HEK293 (cell line): ENCODE results near the gene ST7.

ENCODE experiments used
- CTCF ChIA-PET: fragments of 350-600 bp; formaldehyde crosslinking; extraction: SDS; loops from one replicate; lab custom pipeline; 2021; ENCODE audit warnings: antibody characterized with exemption; lab: Yijun Ruan, JAX
- POLR2A ChIA-PET: fragments of 300-600 bp; formaldehyde crosslinking; extraction: SDS; loops from one replicate; lab custom pipeline; 2020; ENCODE audit warnings: antibody characterized with exemption, inconsistent platforms; lab: Yijun Ruan, JAX
- H3K27ac ChIP-seq: fragments of 200-500 bp; sonication (Bioruptor generic); 2 replicates; pipeline ENCODE4 v1.5.1; 2014; ENCODE audit warnings: low read depth, low read length, control low read depth, inconsistent platforms; ENCODE audit errors: extremely low read depth
- H3K36me3 ChIP-seq, 2 experiments: fragments of 200-500 bp in 1 of 2; sonication (Bioruptor generic) in 1 of 2; 1 replicate in 1 of 2; 2 replicates in 1 of 2; pipeline ENCODE4 v1.5.1; 2014 to 2017; ENCODE audit warnings: inconsistent platforms in 2 of 2, low read length in 2 of 2; ENCODE audit not compliant: control insufficient read depth in 2 of 2, insufficient read depth in 1 of 2
- H3K4me1 ChIP-seq: fragments of 200-500 bp; sonication (Bioruptor generic); 2 replicates; pipeline ENCODE4 v1.5.1; 2014; ENCODE audit warnings: mild to moderate bottlenecking, low read length, inconsistent platforms; ENCODE audit not compliant: control insufficient read depth, insufficient read depth
- H3K4me3 ChIP-seq: 2 replicates; pipeline ENCODE4 v1.5.1; 2011; ENCODE audit warnings: low read depth, mild to moderate bottlenecking, control low read depth, low read length, moderate library complexity
- H3K9me3 ChIP-seq: fragments of 200-500 bp; sonication (Bioruptor generic); 2 replicates; pipeline ENCODE4 v1.5.1; 2014; ENCODE audit warnings: low read depth, low read length, inconsistent platforms; ENCODE audit not compliant: control insufficient read depth, insufficient read depth
- BCL11A ChIP-seq: fragments of 450-650 bp; formaldehyde crosslinking; IDR thresholded peaks from 2 replicates; pipeline ENCODE4 v1.5.1; 2016; ENCODE audit warnings: low read depth, missing biosample characterization, missing genetic modification characterization
- HOXC10 ChIP-seq: sonication (generic); formaldehyde crosslinking; IDR thresholded peaks from 2 replicates; pipeline ENCODE4 v1.8.1; 2023; ENCODE audit warnings: mild to moderate bottlenecking, missing genetic modification reagents
- KLF10 ChIP-seq: fragments of 450-650 bp; IDR thresholded peaks from 2 replicates; pipeline ENCODE4 v1.5.1; 2018; ENCODE audit warnings: missing biosample characterization, mild to moderate bottlenecking, missing genetic modification characterization
- KLF9 ChIP-seq: fragments of 450-650 bp; formaldehyde crosslinking; IDR thresholded peaks from 2 replicates; pipeline ENCODE4 v1.5.1; 2016; ENCODE audit warnings: missing biosample characterization, missing genetic modification characterization, low read depth
- MZF1 ChIP-seq: fragments of 450-650 bp; formaldehyde crosslinking; IDR thresholded peaks from 2 replicates; pipeline ENCODE4 v1.5.1; 2017; ENCODE audit warnings: missing biosample characterization, missing genetic modification characterization, borderline replicate concordance
- WT1 ChIP-seq: fragments of 450-650 bp; formaldehyde crosslinking; IDR thresholded peaks from 2 replicates; pipeline ENCODE4 v1.5.1; 2016; ENCODE audit warnings: missing biosample characterization, missing genetic modification characterization
- ZBTB20 ChIP-seq: fragments of 450-650 bp; formaldehyde crosslinking; IDR thresholded peaks from 2 replicates; pipeline ENCODE4 v1.5.1; 2016; ENCODE audit warnings: missing biosample characterization, missing genetic modification characterization
- ZFP3 ChIP-seq: fragments of 450-650 bp; formaldehyde crosslinking; IDR thresholded peaks from 2 replicates; pipeline ENCODE4 v1.5.1; 2016; ENCODE audit warnings: low read depth, missing biosample characterization, missing genetic modification characterization
- ZNF140 ChIP-seq: fragments of 450-650 bp; formaldehyde crosslinking; IDR thresholded peaks from 2 replicates; pipeline ENCODE4 v1.5.1; 2016; ENCODE audit warnings: missing biosample characterization, missing genetic modification characterization
- ZNF155 ChIP-seq: fragments of 450-650 bp; formaldehyde crosslinking; IDR thresholded peaks from 2 replicates; pipeline ENCODE4 v1.5.1; 2016; ENCODE audit warnings: missing biosample characterization, missing genetic modification characterization
- ZNF24 ChIP-seq: fragments of 450-650 bp; formaldehyde crosslinking; IDR thresholded peaks from 2 replicates; pipeline ENCODE4 v1.5.1; 2016; ENCODE audit warnings: missing biosample characterization, missing genetic modification characterization
- ZNF350 ChIP-seq: fragments of 450-650 bp; formaldehyde crosslinking; IDR thresholded peaks from 2 replicates; pipeline ENCODE4 v1.5.0; 2017; ENCODE audit warnings: missing biosample characterization, mild to moderate bottlenecking, missing genetic modification characterization
- ZNF426 ChIP-seq: fragments of 450-650 bp; formaldehyde crosslinking; IDR thresholded peaks from 2 replicates; pipeline ENCODE4 v1.5.1; 2017; ENCODE audit warnings: missing biosample characterization, missing genetic modification characterization, mild to moderate bottlenecking, inconsistent platforms, moderate library complexity
- ZNF473 ChIP-seq: fragments of 450-650 bp; formaldehyde crosslinking; IDR thresholded peaks from 2 replicates; pipeline ENCODE4 v1.5.1; 2017; ENCODE audit warnings: missing biosample characterization, missing genetic modification characterization
- ZNF488 ChIP-seq: fragments of 450-650 bp; formaldehyde crosslinking; IDR thresholded peaks from 2 replicates; pipeline ENCODE4 v1.5.1; 2016; ENCODE audit warnings: missing biosample characterization, missing genetic modification characterization
- ZNF501 ChIP-seq: fragments of 450-650 bp; formaldehyde crosslinking; IDR thresholded peaks from 2 replicates; pipeline ENCODE4 v1.5.1; 2016; ENCODE audit warnings: missing biosample characterization, missing genetic modification characterization
- ZNF510 ChIP-seq: fragments of 450-650 bp; formaldehyde crosslinking; IDR thresholded peaks from 2 replicates; pipeline ENCODE4 v1.5.1; 2018; ENCODE audit warnings: mild to moderate bottlenecking, missing genetic modification characterization, missing biosample characterization; ENCODE audit not compliant: insufficient replicate concordance
- ZNF529 ChIP-seq: fragments of 450-650 bp; formaldehyde crosslinking; IDR thresholded peaks from 2 replicates; pipeline ENCODE4 v1.5.1; 2017; ENCODE audit warnings: missing genetic modification characterization, missing biosample characterization; ENCODE audit not compliant: insufficient replicate concordance
- TF ChIP-seq, protein P1 (sequence below): fragments of 450-650 bp; formaldehyde crosslinking; IDR thresholded peaks from 2 replicates; pipeline ENCODE4 v1.5.1; 2016; ENCODE audit warnings: missing biosample characterization, missing genetic modification characterization, borderline replicate concordance
- TF ChIP-seq, protein P2 (sequence below): fragments of 450-650 bp; formaldehyde crosslinking; conservative IDR thresholded peaks from 2 replicates; pipeline ENCODE4 v1.5.1; 2016; ENCODE audit warnings: low read depth, missing biosample characterization, missing genetic modification characterization

Gene ST7

GRCh38 chr7:117155694-117156093 lies 202.4 kb downstream of the ST7 start:
- H3K36me3 ChIP-seq, result no peaks in the 10 kb centered on the region
- H3K4me1 ChIP-seq, result peaks cover 7% of the 10 kb centered on the region
- POLR2A ChIA-PET, result no interaction called here
- no peak for TF ChIP-seq ZFP3 (tag by site-specific recombination)
- TF ChIP-seq ZNF350, result no peak
- TF ChIP-seq ZNF529, result no peak
- no peak for TF ChIP-seq ZNF140
- TF ChIP-seq, protein P1, sequence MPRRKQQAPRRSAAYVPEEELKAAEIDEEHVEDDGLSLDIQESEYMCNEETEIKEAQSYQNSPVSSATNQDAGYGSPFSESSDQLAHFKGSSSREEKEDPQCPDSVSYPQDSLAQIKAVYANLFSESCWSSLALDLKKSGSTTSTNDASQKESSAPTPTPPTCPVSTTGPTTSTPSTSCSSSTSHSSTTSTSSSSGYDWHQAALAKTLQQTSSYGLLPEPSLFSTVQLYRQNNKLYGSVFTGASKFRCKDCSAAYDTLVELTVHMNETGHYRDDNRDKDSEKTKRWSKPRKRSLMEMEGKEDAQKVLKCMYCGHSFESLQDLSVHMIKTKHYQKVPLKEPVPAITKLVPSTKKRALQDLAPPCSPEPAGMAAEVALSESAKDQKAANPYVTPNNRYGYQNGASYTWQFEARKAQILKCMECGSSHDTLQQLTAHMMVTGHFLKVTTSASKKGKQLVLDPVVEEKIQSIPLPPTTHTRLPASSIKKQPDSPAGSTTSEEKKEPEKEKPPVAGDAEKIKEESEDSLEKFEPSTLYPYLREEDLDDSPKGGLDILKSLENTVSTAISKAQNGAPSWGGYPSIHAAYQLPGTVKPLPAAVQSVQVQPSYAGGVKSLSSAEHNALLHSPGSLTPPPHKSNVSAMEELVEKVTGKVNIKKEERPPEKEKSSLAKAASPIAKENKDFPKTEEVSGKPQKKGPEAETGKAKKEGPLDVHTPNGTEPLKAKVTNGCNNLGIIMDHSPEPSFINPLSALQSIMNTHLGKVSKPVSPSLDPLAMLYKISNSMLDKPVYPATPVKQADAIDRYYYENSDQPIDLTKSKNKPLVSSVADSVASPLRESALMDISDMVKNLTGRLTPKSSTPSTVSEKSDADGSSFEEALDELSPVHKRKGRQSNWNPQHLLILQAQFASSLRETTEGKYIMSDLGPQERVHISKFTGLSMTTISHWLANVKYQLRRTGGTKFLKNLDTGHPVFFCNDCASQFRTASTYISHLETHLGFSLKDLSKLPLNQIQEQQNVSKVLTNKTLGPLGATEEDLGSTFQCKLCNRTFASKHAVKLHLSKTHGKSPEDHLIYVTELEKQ, result no peak
- no peak for TF ChIP-seq ZNF426
- TF ChIP-seq ZNF510 (tag by site-specific recombination), result no peak
- TF ChIP-seq, protein P2, sequence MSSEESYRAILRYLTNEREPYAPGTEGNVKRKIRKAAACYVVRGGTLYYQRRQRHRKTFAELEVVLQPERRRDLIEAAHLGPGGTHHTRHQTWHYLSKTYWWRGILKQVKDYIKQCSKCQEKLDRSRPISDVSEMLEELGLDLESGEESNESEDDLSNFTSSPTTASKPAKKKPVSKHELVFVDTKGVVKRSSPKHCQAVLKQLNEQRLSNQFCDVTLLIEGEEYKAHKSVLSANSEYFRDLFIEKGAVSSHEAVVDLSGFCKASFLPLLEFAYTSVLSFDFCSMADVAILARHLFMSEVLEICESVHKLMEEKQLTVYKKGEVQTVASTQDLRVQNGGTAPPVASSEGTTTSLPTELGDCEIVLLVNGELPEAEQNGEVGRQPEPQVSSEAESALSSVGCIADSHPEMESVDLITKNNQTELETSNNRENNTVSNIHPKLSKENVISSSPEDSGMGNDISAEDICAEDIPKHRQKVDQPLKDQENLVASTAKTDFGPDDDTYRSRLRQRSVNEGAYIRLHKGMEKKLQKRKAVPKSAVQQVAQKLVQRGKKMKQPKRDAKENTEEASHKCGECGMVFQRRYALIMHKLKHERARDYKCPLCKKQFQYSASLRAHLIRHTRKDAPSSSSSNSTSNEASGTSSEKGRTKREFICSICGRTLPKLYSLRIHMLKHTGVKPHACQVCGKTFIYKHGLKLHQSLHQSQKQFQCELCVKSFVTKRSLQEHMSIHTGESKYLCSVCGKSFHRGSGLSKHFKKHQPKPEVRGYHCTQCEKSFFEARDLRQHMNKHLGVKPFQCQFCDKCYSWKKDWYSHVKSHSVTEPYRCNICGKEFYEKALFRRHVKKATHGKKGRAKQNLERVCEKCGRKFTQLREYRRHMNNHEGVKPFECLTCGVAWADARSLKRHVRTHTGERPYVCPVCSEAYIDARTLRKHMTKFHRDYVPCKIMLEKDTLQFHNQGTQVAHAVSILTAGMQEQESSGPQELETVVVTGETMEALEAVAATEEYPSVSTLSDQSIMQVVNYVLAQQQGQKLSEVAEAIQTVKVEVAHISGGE (tag by site-specific recombination), result no peak
- TF ChIP-seq ZNF24 (tag by site-specific recombination), result no peak
- no peak for TF ChIP-seq HOXC10 (CRISPR knock-in tag)
- TF ChIP-seq BCL11A (tag by site-specific recombination), result no peak
- no peak for TF ChIP-seq MZF1 (tag by site-specific recombination)
- TF ChIP-seq ZNF488 (tag by site-specific recombination), result no peak
- TF ChIP-seq KLF10, result no peak
- TF ChIP-seq ZNF155 (tag by site-specific recombination), result no peak
- TF ChIP-seq ZNF473, result no peak
- no peak for TF ChIP-seq KLF9 (tag by site-specific recombination)
- no peak for TF ChIP-seq WT1 (tag by site-specific recombination)
- TF ChIP-seq ZBTB20, result no peak
- no peak for TF ChIP-seq ZNF501 (tag by site-specific recombination)
- no peak overlapping the region for H3K27ac ChIP-seq
- CTCF ChIA-PET, result interaction anchor here (0.7 kb wide), 1 partner anchor 92 kb away, joined by 3 read pairs; no protein-coding TSS in a partner anchor
- H3K9me3 ChIP-seq, result no peaks in the 10 kb centered on the region
- no peak overlapping the region for H3K4me3 ChIP-seq
